B cell (primary cell): Measurements from ENCODE around the gene FAM124A. TPM values are rescaled to one million over a fixed set of nuclear protein-coding genes. Genes with fewer than 3 reads are reported as not detected.

Source experiments
- ATAC-seq: fragments of 200-7000 bp; cut with Tn5 transposase; one replicate; pipeline ENCODE4 v1.10.0; 2021; ENCODE audit warnings: low read depth, mild to moderate bottlenecking, moderate number of reproducible peaks, moderate library complexity
- CTCF ChIA-PET: fragments of 350-600 bp; sonication (Branson Sonifier 250); formaldehyde crosslinking; loops from one replicate; lab custom pipeline; 2021; ENCODE audit warnings: antibody characterized with exemption, inconsistent platforms; lab: Charles Lee
- POLR2A ChIA-PET: fragments of 350-600 bp; sonication (Branson Sonifier 250); formaldehyde crosslinking; loops from one replicate; lab custom pipeline; 2021; ENCODE audit warnings: antibody characterized with exemption; lab: Charles Lee
- DNase-seq: peaks from one replicate; pipeline ENCODE4 v3.0.0; 2013
- H2AFZ ChIP-seq: 2 replicates; pipeline ENCODE4 v1.6.1; 2012; ENCODE audit warnings: mild to moderate bottlenecking, low read depth, low read length; ENCODE audit not compliant: insufficient read depth, poor library complexity, severe bottlenecking
- H3K27ac ChIP-seq, 2 donors: 1 replicate in 1 of 2; 2 replicates in 1 of 2; pipeline ENCODE4 v1.5.1; 2012 to 2013; ENCODE audit warnings: low read length in 2 of 2, mild to moderate bottlenecking in 2 of 2, moderate library complexity in 1 of 2
- H3K27me3 ChIP-seq, 4 experiments: fragments of 200-600 bp in 1 of 4; sonication (generic) in 1 of 4; replicated peaks in 1 of 4; 1 replicate in 2 of 4; 2 replicates in 2 of 4; pipeline versions ENCODE4 v1.6.1 to v1.7.0; 2013 to 2016; ENCODE audit warnings: low read length in 3 of 4, mild to moderate bottlenecking in 2 of 4, mixed read lengths in 1 of 4, moderate library complexity in 1 of 4; ENCODE audit not compliant: insufficient read depth in 4 of 4, control insufficient read depth in 3 of 4; ENCODE audit errors: control extremely low read depth in 1 of 4
- H3K36me3 ChIP-seq, 2 experiments: replicated peaks in 1 of 2; 1 replicate in 1 of 2; 2 replicates in 1 of 2; pipeline versions ENCODE4 v1.6.1 to v1.7.1; 2013; ENCODE audit warnings: low read length in 1 of 2; ENCODE audit not compliant: insufficient read depth in 2 of 2, control insufficient read depth in 1 of 2; ENCODE audit errors: control extremely low read depth in 1 of 2, extremely low read depth in 1 of 2
- H3K4me1 ChIP-seq, 2 donors: fragments of 200-600 bp in 1 of 2; sonication (generic) in 1 of 2; 1 replicate in 1 of 2; 2 replicates in 1 of 2; pipeline versions ENCODE4 v1.5.1 to v1.6.1; 2013 to 2017; ENCODE audit warnings: low read length in 2 of 2; ENCODE audit not compliant: control insufficient read depth in 2 of 2, insufficient read depth in 2 of 2
- H3K4me2 ChIP-seq: replicated peaks from 2 replicates; pipeline ENCODE3; 2012; ENCODE audit warnings: mild to moderate bottlenecking, low read depth, low read length; ENCODE audit not compliant: poor library complexity, severe bottlenecking
- H3K4me3 ChIP-seq, 5 experiments: fragments of 200-600 bp in 1 of 5; sonication (generic) in 1 of 5; 1 replicate in 3 of 5; 2 replicates in 2 of 5; pipeline versions ENCODE4 v1.5.1 to v1.7.0; 2011 to 2016; ENCODE audit warnings: low read length in 4 of 5, mild to moderate bottlenecking in 4 of 5, low read depth in 2 of 5, control low read depth in 1 of 5, moderate library complexity in 1 of 5; ENCODE audit not compliant: insufficient read depth in 1 of 5; ENCODE audit errors: control extremely low read depth in 1 of 5, extremely low read depth in 1 of 5
- H3K79me2 ChIP-seq: fragments of 200-600 bp; sonication (generic); one replicate; pipeline ENCODE4 v1.6.0; 2016; ENCODE audit warnings: low read length; ENCODE audit not compliant: control insufficient read depth, insufficient read depth
- H3K9ac ChIP-seq: fragments of 200-600 bp; sonication (generic); 2 replicates; pipeline ENCODE4 v1.6.1; 2017; ENCODE audit warnings: mild to moderate bottlenecking, low read length, moderate library complexity
- H3K9me3 ChIP-seq, 3 donors: one replicate each; pipeline versions ENCODE4 v1.6.1 to v1.7.1; 2013; ENCODE audit warnings: low read length in 2 of 3; ENCODE audit not compliant: control insufficient read depth in 2 of 3, insufficient read depth in 1 of 3; ENCODE audit errors: control extremely low read depth in 1 of 3
- H4K20me1 ChIP-seq: 2 replicates; pipeline ENCODE4 v1.6.0; 2012; ENCODE audit warnings: mild to moderate bottlenecking, low read length; ENCODE audit not compliant: insufficient read depth, control insufficient read depth, poor library complexity, severe bottlenecking
- H3K27ac Mint-ChIP-seq: one replicate; pipeline ENCODE4 v1.8.0; 2021; ENCODE audit warnings: mixed read lengths
- H3K27me3 Mint-ChIP-seq: one replicate; pipeline ENCODE4 v1.8.0; 2021; ENCODE audit warnings: mixed read lengths
- H3K4me1 Mint-ChIP-seq: one replicate; pipeline ENCODE4 v1.8.0; 2021; ENCODE audit warnings: mixed read lengths
- H3K4me3 Mint-ChIP-seq: one replicate; pipeline ENCODE4 v1.8.0; 2021; ENCODE audit warnings: mixed read lengths
- H3K9me3 Mint-ChIP-seq: one replicate; pipeline ENCODE4 v1.8.0; 2022; ENCODE audit warnings: mixed read lengths; ENCODE audit not compliant: insufficient read depth
- EZH2 ChIP-seq: IDR thresholded peaks from 2 replicates; pipeline ENCODE4 v1.6.1; 2012; ENCODE audit warnings: borderline replicate concordance, low read depth, mild to moderate bottlenecking, moderate library complexity, low read length; ENCODE audit not compliant: insufficient read depth, poor library complexity, severe bottlenecking
- WGBS: methylation state at CpG from one replicate; pipeline ENCODE4 v1.1.5; 2013; ENCODE audit warnings: missing lambda C conversion rate; ENCODE audit not compliant: insufficient coverage; 5-methylcytosine and 5-hydroxymethylcytosine counted together
- intact Hi-C: fragments of 100-400 bp; cut with micrococcal nuclease; formaldehyde crosslinking; loops from one replicate; pipeline ENCODE4 v1.10.0; 2022
- polyA plus RNA-seq: library from polyadenylated mRNA; depleted of rRNA; stranded (reverse); fragments of >200 nt; gene quantifications from 2 replicates; pipeline ENCODE4 v1.2.3, GENCODE V29; 2012
- total RNA-seq, 2 donors: library from RNA; stranded (reverse); fragments of 120-200 nt in 1 of 2; gene quantifications; 1 replicate in 1 of 2; 2 replicates in 1 of 2; pipeline versions ENCODE4 v1.2.3 to v1.2.4, GENCODE V29; 2013 to 2022
- TF ChIP-seq, protein P1 (sequence below): fragments of 200-600 bp; IDR thresholded peaks from one replicate; pipeline ENCODE4 v1.8.0; 2022; ENCODE audit warnings: antibody characterized with exemption, mild to moderate bottlenecking

FAM124A gene
- total and polyA plus RNA-seq, 2 donors (not counting 1 experiment from before 2014, with no cell fraction given) = 0.09 to 0.39 TPM

DNA sequence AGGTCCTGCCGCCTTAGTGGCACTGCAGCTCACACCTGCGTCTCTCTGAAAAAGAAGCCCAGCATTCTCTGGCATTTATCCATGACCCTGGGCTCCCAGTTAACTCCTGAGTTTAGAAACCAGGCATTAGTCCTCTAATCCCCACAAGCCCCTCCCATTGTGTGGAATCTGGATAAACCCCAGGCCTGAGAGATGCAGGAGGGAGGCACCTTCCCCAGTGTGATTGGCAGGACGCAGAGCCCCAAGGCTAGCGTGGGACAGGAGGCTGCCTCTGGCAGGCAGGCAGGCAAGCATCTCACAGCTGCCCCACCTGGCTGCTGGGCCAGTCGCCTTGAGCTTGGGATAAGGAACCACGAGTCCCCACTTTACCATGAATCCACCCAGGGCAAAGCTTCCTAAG, 106.3 kb downstream of the FAM124A start:
- ChIA-PET POLR2A (no interaction called here), CTCF (no interaction called here)
- Mint-ChIP-seq H3K27me3 (no peaks in the 10 kb centered on the region), H3K9me3 (no peaks in the 10 kb centered on the region), H3K4me3 (no peak overlapping the region), H3K27ac (no peak overlapping the region), H3K4me1 (peaks cover 21% of the 10 kb centered on the region)
- no peaks in the 10 kb centered on the region for H3K27me3 ChIP-seq
- ATAC-seq = no peak
- intact Hi-C loops = no loop called here
- no peak overlapping the region for H3K27ac ChIP-seq
- H2AFZ ChIP-seq = no peak overlapping the region
- H3K4me3 ChIP-seq = no peak overlapping the region
- WGBS = 93% methylated on average over 4 of the region's 6 CpGs
- no peaks in the 10 kb centered on the region for H3K9me3 ChIP-seq
- no peaks in the 10 kb centered on the region for H3K36me3 ChIP-seq
- peaks cover 8 to 22% of the 10 kb centered on the region in 2 donors for H3K4me1 ChIP-seq
- no peak for TF ChIP-seq EZH2
- TF ChIP-seq, protein P1, sequence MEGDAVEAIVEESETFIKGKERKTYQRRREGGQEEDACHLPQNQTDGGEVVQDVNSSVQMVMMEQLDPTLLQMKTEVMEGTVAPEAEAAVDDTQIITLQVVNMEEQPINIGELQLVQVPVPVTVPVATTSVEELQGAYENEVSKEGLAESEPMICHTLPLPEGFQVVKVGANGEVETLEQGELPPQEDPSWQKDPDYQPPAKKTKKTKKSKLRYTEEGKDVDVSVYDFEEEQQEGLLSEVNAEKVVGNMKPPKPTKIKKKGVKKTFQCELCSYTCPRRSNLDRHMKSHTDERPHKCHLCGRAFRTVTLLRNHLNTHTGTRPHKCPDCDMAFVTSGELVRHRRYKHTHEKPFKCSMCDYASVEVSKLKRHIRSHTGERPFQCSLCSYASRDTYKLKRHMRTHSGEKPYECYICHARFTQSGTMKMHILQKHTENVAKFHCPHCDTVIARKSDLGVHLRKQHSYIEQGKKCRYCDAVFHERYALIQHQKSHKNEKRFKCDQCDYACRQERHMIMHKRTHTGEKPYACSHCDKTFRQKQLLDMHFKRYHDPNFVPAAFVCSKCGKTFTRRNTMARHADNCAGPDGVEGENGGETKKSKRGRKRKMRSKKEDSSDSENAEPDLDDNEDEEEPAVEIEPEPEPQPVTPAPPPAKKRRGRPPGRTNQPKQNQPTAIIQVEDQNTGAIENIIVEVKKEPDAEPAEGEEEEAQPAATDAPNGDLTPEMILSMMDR = no peak
- DNase-seq = no peak
- H3K9ac ChIP-seq = no peak overlapping the region
- no peaks in the 10 kb centered on the region for H4K20me1 ChIP-seq
- H3K79me2 ChIP-seq = no peaks in the 10 kb centered on the region
- no peak overlapping the region for H3K4me2 ChIP-seq

DNA sequence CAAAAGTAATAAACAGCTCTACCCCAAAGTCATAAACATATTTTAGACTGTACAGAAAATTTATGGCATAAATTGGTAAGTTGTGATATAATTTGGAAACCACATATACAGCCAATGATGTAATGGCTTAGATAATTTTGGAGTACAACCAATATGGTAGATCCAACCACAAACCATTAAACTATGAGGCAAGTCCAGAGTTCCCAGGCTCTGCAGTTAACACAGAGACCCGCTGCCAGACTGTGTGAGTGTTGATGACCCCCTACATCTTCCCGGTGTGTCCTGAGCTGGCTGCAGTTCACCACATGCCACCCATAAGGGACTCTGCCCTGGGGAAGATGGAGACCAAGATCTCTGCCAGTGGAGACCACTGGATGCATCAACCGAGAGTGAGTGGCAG, 107.4 kb downstream of the FAM124A start:
- Mint-ChIP-seq H3K4me3 (no peak overlapping the region), H3K4me1 (peaks cover 19% of the 10 kb centered on the region), H3K27ac (no peak overlapping the region), H3K9me3 (no peaks in the 10 kb centered on the region), H3K27me3 (no peaks in the 10 kb centered on the region)
- ATAC-seq (no peak), DNase-seq (no peak)
- no peak overlapping the region for H3K27ac ChIP-seq
- H2AFZ ChIP-seq = no peak overlapping the region
- H3K9ac ChIP-seq = no peak overlapping the region
- no peaks in the 10 kb centered on the region for H3K9me3 ChIP-seq
- H3K79me2 ChIP-seq = no peaks in the 10 kb centered on the region
- H3K4me2 ChIP-seq = no peak overlapping the region
- H3K36me3 ChIP-seq = no peaks in the 10 kb centered on the region
- ChIA-PET CTCF (no interaction called here), POLR2A (no interaction called here)
- no peak overlapping the region for H3K4me3 ChIP-seq
- no peak for TF ChIP-seq EZH2
- TF ChIP-seq, protein P1 = no peak
- H3K4me1 ChIP-seq = peaks cover 8 to 22% of the 10 kb centered on the region in 2 donors
- intact Hi-C loops = no loop called here
- no peaks in the 10 kb centered on the region for H3K27me3 ChIP-seq
- no peaks in the 10 kb centered on the region for H4K20me1 ChIP-seq
- 100% methylated on average over 2 of the region's 3 CpGs for WGBS
